Stimulated activated CD4-positive, alpha-beta T cell treated with anti-CD3 and anti-CD28 coated beads, Interleukin-1b, Interleukin-23, amount 100 ng/mL, for 48 hours (primary cell): ENCODE measurements around the gene FBXL13.
"Not testable (repeated sequence)": the region's sequence is repeated elsewhere in the genome, so short reads cannot be mapped to it uniquely, and the experiment has no call there.

Experiments used
- DNase-seq: peaks from one replicate; pipeline ENCODE4 v3.0.0-alpha.2; 2020

The FBXL13 gene

DNA sequence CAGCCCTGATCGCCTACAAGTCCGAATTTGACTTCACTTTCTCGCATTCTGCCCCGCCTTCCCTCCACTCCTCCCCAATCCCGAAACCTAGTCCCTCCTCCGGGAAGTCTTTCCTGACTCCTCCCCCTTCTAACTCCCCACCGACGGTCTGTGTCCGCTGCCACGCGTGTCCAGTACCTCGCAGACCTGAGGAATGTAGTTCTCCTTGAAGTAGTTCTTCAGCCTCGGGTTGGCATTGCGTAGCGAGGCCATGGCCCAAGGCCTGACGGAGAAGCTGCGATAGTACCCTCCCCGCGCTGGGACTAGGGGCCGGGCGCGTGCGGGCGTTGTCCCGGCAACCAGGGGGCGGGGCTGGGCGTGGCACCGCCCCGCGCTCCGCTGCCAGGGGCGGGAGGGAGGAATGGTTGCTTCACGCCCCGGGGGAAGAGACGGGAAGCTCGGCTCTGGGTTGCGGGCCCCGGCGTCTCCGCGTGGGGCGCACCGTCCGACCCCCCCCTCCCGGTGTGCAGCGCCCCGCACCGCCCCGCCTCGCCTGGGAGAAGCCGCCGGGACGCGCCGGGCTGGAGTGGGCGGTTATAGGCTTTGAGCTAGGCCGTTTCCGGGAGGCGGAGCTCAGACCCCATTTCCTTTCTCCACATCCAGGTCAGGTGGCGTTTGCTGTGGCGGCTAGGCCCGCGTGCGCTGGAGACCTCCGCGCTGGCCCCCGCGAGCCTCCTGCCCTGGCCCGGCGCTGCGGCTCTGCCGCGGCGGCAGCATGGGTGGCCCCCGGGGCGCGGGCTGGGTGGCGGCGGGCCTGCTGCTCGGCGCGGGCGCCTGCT is at the start of gene FBXL13, which contains the start of gene ARMC10:
TSS of gene FBXL13 (minus strand) at position 278 of the 818 bp plus-strand sequence.
TSS of gene ARMC10 (plus strand) at position 622 of the 818 bp plus-strand sequence. CDS start at position 755, 133 bp downstream.
- peak; percentile 87 for DNase-seq

DNA sequence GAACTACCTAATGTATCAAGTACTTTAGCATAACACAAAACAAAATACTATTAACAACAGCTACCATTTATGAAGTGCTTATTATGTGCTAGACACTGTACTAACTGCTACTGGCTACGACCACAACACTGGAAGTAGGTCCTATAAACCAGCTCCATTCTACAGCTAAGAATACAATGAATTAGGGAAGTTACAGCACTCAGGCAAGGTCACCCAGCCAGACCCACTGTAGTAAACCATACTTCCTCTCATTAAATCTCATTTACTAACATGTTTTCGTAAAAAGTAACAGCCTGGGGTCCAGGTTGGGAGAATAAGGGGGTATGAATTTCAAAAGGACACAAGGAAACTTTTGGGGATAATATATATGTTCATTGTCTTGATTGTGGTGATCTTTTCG is 48.9 kb upstream of the FBXL13 start:
- DNase-seq: no peak

DNA sequence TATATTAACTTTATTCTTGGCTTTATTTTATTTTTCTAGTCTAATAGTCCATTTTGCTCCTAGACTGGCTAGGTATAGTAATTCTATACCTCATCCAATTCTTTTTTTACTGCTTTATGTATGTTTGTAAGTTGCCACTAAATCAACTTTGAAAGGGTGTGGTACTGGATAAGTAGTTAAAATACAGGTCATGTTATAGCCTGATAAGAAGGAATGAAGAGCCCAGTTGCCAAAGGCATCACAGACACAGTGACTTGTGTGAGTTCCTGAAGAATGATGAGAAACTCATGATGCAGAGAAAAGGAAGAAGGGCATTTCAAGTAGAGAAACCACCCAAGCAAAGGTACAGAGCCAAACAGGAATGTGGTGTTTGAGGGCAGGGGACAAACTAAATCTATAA is 47.0 kb upstream of the FBXL13 start:
- no peak for DNase-seq

DNA sequence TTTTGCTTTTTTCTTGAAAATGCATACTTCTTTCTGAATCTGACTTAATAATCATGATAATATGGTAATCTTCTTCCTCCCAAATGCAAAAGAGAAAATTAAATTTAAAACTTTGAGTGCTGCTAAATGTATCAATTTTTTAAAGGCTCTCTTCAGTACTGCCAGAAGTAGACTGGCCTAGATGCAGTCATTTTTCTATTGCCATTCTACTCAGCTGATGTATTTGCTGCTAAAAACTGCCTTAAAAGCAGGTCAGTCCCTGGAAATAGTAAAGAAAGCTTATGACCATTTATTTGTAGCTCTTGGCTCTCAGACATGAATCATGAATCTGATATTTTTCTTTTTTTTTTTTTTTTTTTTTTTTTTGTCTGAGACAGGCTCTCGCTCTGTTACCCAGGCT is 45.8 kb upstream of the FBXL13 start:
- DNase-seq: no peak

DNA sequence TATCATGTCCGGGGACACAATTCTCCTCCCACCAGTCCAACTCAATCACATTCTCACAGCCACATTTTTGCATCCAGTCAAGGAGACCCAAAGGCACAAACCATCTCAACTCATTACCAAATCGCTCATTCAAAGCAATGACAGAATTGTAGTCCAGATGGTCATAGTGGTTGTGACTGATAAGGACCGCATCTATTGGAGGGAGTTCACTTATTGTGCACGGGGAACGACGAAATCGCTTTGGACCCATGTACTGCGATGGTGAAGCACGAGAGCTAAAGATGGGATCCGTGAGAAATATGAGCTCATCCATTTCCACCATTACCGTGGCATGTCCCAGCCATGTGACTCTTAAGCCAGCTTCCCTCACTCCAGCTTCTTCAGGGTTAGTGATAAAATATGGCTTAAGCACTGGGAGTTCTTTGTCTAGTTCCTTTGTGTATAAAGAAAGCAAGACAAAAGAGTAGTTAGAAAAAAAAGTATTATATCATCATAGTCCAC is 45.2 kb upstream of the FBXL13 start:
- no peak for DNase-seq

DNA sequence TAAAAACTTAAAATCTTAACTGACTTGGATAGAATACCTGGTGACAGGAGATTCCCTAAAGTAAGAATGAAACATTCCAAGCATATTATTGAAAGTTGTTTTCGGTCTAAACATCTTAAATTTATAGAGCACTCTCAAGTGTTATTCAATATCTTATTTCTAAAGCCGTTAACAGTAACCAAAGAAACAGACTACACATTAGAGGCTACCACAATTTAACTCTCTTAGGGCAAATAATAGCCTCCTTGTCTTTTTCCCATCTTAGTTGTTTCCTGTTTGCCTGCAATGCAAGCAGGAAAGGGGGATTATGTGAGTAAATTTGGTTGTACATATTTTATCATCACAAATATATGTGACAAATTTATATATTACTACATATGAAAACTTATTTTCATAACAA is 42.9 kb upstream of the FBXL13 start:
- DNase-seq: no peak

DNA sequence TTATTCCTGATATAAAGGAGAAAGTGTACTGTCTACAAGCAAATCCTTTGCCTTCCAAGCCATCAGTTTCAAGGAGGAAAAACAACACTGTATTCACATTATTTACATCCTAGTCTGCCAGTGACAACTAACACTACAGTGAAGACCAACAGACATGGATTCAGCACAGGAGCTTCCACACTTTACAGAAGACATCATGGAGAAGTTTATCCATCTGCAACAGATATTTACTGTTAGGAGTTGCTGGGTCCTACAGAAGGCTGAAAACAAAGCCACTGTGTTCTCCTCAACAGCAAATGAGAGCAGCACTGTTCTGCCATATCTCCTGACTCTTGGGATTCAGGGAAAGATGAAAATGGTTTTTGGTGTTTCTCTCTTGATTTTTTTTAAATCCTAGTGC is 42.4 kb upstream of the FBXL13 start:
- no peak for DNase-seq

DNA sequence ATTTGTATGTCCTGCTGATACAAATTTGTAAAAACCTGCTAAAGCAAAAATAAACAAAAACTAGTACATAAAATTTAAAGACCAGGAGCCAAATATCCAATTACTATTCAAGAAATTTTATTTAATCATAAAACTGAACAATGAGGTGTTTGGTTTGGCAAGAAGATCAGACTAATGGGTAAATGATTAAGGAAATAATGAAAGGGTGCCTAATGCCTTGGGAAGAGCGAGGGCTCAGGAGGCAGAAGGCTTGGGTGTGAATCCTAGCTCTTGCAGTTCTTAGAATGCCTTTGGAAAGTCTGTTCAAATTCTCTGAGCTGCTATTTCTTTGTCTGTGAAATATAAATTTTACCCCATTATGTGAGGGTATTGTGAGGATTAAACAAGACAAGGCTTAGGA is 41.9 kb upstream of the FBXL13 start:
- no peak for DNase-seq

DNA sequence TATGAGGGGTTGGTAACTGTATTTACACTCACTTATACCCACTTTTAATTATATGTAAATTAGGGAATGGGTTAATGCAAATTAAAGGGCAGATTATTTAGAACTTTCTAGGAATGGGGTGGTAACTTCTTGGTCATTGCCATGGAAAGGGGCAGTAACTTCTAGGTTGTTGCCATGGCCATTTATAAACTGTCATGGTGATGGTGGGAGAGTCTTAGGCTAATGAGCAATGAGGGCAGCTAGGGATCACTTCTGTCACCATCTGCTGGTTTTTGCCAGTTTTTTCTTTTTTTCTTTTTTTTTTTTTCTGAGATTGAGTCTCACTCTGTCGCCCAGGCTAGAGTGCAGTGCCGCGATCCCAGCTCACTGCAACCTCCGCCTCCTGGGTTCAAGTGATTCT is 41.2 kb upstream of the FBXL13 start:
- DNase-seq: no peak

DNA sequence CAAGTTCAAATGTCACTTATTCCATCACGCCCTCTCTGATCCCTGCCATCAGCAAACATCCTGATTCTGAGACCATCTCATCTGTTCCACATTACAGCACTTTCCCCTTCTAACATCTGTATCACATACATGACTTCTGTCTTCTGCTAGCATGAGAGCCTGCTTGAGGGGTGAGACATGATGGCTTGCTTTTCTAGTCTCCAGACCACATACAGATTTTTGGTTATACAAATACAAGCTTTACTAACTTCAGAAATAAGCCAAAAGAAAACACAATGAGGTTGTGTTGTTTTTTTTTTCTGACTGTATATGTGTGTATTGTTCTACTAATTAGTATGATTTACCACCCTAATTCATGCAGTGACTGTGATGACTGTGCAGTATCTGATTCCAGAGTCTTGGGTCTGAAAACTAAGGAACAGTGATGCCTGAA is 40.0 kb upstream of the FBXL13 start:
- no peak for DNase-seq

DNA sequence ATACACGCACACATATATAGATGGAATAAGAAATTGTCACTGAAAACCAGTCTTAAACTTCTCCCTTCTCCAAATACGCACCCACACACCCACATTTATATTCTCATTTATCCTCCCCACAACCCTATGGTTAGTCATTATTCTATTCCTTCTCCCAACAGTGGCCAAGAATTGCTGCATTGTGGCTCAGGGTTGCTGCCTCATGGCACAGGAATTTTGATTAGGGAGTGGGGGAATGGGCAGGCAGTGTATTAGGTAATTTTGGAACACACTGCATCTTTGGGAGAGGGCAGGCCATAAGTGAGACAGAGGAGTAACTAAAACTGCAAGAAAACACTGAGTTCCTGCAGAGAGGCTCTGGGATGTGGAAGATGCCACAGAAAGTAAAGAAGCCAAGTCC is 38.6 kb upstream of the FBXL13 start:
- no peak for DNase-seq

DNA sequence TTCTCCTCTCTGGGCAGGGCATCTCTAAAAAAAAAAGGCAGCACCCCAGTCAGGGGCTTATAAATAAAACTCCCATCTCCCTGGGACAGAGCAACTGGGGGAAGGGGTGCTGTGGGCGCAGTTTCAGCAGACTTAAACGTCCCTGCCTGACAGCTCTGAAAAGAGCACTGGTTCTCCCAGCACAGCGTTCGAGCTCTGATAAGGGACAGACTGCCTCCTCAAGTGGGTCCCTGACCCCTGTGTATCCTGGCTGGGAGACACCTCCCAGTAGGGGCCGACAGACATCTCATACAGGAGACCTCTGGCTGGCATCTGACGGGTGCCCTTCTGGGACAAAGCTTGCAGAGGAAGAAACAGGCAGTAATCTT is 32.1 kb upstream of the FBXL13 start:
- not testable (repeated sequence) for DNase-seq

DNA sequence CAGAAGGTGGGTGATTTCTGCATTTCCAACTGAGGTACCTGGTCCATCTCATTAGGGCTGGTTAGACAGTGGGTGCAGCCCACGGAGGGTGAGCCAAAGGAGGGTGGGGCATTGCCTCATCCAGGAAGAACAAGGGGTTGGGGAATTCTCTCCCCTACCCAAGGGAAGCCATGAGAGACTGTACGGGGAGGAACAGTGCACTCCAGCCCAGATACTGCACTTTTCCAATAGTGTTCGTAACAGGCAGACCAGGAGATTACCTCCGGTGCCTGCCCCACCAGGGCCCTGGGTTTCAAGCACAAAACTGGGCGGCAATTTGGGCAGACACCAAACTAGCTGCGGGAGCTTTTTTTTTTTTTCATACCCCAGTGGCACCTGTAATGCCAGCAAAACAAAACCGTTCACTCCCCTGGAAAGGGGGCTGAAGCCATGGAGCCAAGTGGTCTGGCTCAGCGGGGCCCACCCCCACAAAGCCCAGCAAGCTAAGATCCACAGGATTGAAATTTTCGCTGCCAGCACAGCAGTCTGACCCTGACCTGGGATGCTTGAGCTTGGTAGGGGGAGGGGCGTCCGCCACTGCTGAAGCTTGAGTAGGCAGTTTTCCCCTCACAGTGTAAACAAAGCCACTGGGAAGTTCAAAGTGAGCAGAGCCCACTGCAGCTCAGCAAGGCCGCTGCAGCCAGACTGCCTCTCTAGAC is 31.6 kb upstream of the FBXL13 start:
- DNase-seq: no peak

DNA sequence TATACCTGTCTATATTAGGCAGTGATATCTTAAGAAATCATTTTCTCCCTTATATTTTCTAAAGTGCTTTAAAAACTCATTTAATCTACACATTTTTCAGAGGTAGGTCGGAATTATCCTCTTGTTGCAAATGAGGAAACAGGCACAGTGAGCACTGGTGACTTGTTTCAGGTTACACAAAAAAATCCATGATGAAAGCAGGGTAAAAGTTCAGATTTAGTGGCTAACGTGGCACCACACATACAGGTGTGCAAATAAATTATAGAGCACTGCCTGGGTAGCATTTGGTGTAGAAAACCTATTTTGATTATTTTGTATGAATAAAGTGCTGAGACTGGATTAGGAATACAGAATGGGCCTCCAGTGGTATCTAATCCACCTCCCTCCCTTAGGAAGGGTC is 26.9 kb upstream of the FBXL13 start:
- DNase-seq: no peak

DNA sequence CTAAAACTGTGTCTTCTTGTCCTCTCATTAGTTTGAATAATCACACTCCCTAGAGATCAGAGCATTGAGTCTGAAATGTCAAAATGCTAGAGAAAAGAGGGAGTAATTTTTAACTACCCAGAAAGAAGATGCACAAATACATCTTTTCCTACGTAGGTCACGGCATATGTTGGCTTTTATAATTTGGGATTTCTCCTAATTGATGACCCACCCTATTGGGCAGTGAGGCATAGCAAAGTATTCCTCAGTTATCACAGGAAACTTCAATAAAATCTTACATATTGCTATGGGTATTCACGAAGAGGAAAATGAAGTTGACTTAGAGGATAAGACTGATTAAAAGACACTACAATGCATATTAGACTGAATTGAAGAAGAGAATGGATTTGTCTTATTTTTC is 25.8 kb upstream of the FBXL13 start:
- DNase-seq: no peak

DNA sequence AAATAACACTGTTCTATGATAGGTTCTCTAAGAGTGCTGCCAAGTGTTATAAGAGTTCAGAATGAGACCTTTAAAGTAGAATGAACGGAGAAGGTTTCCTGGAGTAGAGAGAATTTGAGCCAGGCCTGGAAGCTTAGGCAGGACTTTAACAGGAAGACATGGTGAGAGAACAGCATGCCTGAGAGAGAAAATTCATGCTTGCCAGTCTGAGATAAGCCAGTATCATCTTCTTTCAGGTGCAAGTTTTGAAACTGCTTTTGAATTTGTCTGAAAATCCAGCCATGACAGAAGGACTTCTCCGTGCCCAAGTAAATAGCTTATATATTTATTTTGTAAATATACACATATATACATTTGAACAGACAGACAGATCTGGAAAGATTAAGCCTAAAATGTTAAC is 22.4 kb upstream of the FBXL13 start:
- DNase-seq: no peak

DNA sequence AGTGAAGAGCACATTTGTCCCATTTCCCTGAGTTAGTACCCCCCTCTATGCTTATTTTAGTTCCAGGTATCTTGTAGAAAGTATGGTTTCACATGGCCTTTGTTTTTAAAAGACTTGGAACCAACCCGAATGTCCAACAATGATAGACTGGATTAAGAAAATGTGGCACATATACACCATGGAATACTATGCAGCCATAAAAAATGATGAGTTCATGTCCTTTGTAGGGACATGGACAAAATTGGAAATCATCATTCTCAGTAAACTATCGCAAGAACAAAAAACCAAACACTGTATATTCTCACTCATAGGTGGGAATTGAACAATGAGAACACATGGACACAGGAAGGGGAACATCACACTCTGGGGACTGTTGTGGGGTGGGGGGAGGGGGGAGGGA is 21.0 kb upstream of the FBXL13 start:
- not testable (repeated sequence) for DNase-seq

DNA sequence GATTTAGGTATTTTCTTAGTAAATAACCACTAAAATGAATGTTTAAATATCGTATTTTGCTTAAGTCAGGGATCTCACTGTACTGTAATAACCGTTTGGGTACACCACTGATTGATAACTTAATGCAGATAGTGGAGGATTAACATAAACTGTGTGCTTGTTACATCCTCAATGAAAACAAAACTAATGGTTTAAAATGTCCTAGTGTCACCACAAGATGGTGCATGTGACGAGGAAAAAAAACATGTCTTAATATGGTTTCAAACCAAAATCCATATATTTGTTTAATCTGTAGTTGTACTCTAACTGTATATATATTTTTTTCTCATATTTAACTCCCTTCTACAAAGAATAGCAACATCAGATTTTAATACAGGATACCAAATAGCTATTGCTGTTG is 19.5 kb upstream of the FBXL13 start:
- no peak for DNase-seq

DNA sequence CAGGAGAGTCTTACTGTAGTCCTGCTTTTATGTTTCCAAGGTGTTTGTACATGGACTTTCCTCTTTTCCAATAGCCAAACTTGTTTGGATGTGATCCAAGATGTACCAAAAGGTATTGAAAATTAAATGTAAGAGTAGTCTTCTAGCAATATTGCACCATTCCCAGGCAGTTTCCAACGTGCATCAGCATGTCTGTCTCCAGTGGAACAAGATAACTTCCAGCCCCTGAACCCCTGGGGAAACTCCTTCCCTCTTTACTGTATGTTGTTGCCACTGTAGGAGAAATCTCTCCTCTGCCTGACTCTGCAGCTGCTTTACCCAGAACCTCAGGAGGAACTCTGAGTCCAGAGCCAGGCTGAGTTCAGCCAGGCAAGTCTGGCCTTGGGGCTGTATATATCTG is 18.8 kb upstream of the FBXL13 start:
- no peak for DNase-seq

DNA sequence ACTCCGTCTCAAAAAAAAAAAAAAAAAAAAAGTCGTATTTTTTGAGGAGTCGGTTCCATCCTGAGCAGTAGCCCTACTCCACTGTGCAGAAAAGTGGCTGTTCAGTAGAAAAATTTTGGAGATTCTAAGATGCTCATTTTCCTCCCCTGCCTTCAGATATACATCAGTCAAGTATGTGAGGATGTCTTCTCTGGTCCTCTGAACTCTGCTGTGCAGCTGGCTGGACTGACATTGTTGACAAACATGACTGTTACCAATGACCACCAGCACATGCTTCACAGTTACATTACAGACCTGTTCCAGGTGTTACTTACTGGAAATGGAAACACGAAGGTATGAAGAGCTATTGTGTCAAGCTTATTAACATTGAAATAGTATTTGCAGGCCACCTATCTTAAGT is 17.7 kb upstream of the FBXL13 start:
- not testable (repeated sequence) for DNase-seq

DNA sequence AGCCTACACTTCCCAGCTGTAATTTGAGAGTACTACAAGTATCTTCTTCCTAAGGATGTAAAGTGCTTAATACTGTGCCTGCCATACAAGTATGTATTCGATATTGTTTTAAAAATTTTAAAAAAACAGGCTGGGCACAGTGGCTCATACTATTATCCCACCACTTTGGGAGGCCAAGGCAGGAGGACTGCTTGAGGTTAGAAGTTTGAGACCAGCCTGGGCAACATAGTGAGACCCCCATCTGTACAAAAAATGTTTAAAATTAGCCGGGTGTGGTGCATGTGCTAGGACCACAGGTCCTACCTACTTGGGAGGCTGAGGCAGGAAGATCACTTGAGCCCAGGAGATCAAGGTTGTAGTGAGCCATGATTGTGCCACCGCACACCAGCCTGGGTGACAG is 8.6 kb upstream of the FBXL13 start:
- DNase-seq: no peak

DNA sequence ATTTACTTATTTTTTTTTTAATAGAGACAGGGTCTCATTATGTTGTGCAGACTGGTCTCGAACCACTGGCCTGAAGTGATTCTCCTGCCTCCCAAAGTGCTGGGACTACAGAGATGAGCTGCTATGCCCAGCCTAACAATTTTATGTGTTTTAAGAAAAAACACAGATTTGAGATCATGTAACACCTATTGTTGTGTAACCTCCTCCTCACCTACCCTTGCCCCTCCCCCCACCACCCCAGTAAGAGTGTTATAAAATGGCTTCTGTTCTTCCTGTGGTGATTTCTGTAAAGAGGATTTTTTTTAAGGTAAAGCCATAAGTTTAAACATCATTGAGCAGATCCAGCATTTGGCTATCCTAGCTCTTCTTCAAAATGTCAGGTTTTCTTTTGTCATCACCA is 7.9 kb upstream of the FBXL13 start:
- DNase-seq: no peak

DNA sequence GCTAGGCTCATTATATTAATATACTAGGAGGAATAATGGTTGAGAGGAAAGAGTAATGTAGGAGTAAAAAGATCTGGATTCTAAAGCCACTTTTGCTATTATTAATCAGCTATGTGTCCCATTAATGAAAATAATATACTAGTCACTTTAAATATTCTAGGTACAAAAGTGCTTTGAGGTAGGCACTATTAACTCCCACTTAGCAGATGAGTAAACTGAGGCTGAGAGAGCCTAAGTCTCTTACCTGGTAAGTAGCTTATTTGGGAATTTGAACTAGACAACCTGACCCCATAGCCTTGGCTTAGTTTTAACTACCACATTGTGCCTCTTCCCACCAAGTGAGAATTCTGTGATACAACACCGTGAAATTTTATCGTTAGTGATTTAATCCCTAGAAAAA is 6.3 kb upstream of the FBXL13 start:
- no peak for DNase-seq

DNA sequence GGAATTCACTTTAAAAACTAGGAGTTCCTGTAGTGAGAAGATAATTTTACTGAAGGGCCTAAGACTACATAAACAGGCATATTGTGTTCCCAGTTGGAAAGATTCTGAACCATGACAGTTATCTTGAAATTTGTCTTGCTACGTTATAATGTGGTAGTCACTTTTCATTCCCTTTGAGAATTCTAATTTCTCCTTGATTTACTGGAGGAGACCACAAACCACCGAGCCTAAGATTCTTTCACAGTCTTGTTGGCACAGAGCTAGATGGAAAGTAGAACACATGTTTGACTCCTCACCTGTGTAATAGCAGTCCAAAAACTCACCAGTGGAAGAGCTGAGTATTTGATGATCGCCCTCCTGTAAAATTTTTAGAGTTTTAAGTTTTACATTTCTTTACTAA is 5.2 kb upstream of the FBXL13 start:
- DNase-seq: no peak
